HCT116 (cell line): Measurements from ENCODE around the gene PAGR1. TPM values are rescaled to one million over a fixed set of nuclear protein-coding genes. Genes with fewer than 3 reads are reported as not detected.

ENCODE experiments used
- ATAC-seq: fragments of 200-7000 bp; cut with Tn5 transposase; 2 replicates; pipeline ENCODE4 v1.9.1; 2020; ENCODE audit warnings: mild to moderate bottlenecking, moderate library complexity
- BruUV-seq: library from RNA; stranded (reverse); fragments of 400-500 nt; replicated peaks from 2 replicates; lab custom pipeline; 2021; lab: Mats Ljungman, UMichigan
- CTCF ChIA-PET: fragments of 300-600 bp; sonication (Branson Sonifier 250); formaldehyde crosslinking; loops from one replicate; lab custom pipeline; 2021; ENCODE audit warnings: antibody characterized with exemption; lab: Charles Lee
- POLR2A ChIA-PET: fragments of 300-600, 350-600 bp; sonication (Branson Sonifier 250); formaldehyde crosslinking; loops from one replicate; lab custom pipeline; 2021; ENCODE audit warnings: antibody characterized with exemption; lab: Charles Lee
- RAD21 ChIA-PET, 2 experiments: fragments of 300-600 bp; sonication (Branson Sonifier 250); formaldehyde crosslinking; loops; one replicate each; lab custom pipeline; 2023; ENCODE audit warnings: low total read pairs in 2 of 2; ENCODE audit not compliant: uncharacterized antibody in 2 of 2, unreplicated experiment in 2 of 2, low non-redundant PET in 1 of 2; lab: Charles Lee
- DNase-seq: peaks from one replicate; pipeline ENCODE4 v3.0.0-alpha.2; 2010; ENCODE audit warnings: low read depth, low spot score
- H2AFZ ChIP-seq: fragments of 200-600 bp; shearing (Covaris generic), sonication (generic); 2 replicates; pipeline ENCODE4 v1.6.1; 2017; ENCODE audit warnings: low read depth, mixed run types, mixed read lengths, antibody characterized with exemption, low read length; ENCODE audit not compliant: poor library complexity, severe bottlenecking
- H3K27ac ChIP-seq: 2 replicates; pipeline ENCODE4 v1.5.1; 2012; ENCODE audit warnings: low read depth, low read length
- H3K27me3 ChIP-seq: fragments of 200-600 bp; sonication (generic); 2 replicates; pipeline ENCODE4 v1.6.1; 2016; ENCODE audit warnings: mixed run types, low read length, mixed read lengths; ENCODE audit not compliant: insufficient read depth
- H3K36me3 ChIP-seq, 2 experiments: fragments of 200-500 bp in 1 of 2; fragments of 200-600 bp in 1 of 2; sonication (Bioruptor generic) in 1 of 2; sonication (generic) in 1 of 2; 2 replicates each; pipeline versions ENCODE4 v1.5.1 to v1.6.1; 2014 to 2016; ENCODE audit warnings: low read length in 2 of 2, inconsistent platforms in 1 of 2, mixed read lengths in 1 of 2, mixed run types in 1 of 2; ENCODE audit not compliant: insufficient read depth in 2 of 2, control insufficient read depth in 1 of 2
- H3K4me1 ChIP-seq, 2 experiments: fragments of 200-600 bp in 1 of 2; sonication (generic) in 1 of 2; 2 replicates each; pipeline versions ENCODE4 v1.5.1 to v1.6.1; 2012 to 2017; ENCODE audit warnings: low read length in 2 of 2, inconsistent platforms in 1 of 2, mild to moderate bottlenecking in 1 of 2, mixed read lengths in 1 of 2, mixed run types in 1 of 2, moderate library complexity in 1 of 2; ENCODE audit not compliant: insufficient read depth in 2 of 2, control insufficient read depth in 1 of 2
- H3K4me2 ChIP-seq: fragments of 200-600 bp; sonication (generic); 2 replicates; pipeline ENCODE4 v1.6.1; 2017; ENCODE audit warnings: mixed run types, low read length, mixed read lengths
- H3K4me3 ChIP-seq, 2 experiments: fragments of 200-600 bp in 1 of 2; sonication (generic) in 1 of 2; replicated peaks in 1 of 2; 2 replicates each; pipeline ENCODE4 v1.5.1; 2011 to 2016; ENCODE audit warnings: low read length in 2 of 2, control low read depth in 1 of 2, low read depth in 1 of 2, mild to moderate bottlenecking in 1 of 2, mixed read lengths in 1 of 2, mixed run types in 1 of 2
- H3K79me2 ChIP-seq: fragments of 200-600 bp; sonication (generic); 2 replicates; pipeline ENCODE4 v1.6.1; 2017; ENCODE audit warnings: mild to moderate bottlenecking, mixed run types, low read length, moderate library complexity, mixed read lengths; ENCODE audit not compliant: insufficient read depth
- H3K9ac ChIP-seq: fragments of 200-600 bp; sonication (generic); 2 replicates; pipeline ENCODE4 v1.6.1; 2016; ENCODE audit warnings: low read length, mixed read lengths
- H3K9me2 ChIP-seq: fragments of 200-600 bp; sonication (generic), shearing (Covaris generic); 2 replicates; pipeline ENCODE4 v1.6.1; 2017; ENCODE audit warnings: mixed run types, mild to moderate bottlenecking, moderate library complexity; ENCODE audit not compliant: insufficient read depth
- H3K9me3 ChIP-seq, 2 experiments: fragments of 200-500 bp in 1 of 2; fragments of 200-600 bp in 1 of 2; sonication (Bioruptor generic) in 1 of 2; sonication (generic) in 1 of 2; 2 replicates each; pipeline ENCODE4 v1.6.1; 2014 to 2017; ENCODE audit warnings: low read length in 2 of 2, mixed read lengths in 2 of 2, inconsistent platforms in 1 of 2, low read depth in 1 of 2, mild to moderate bottlenecking in 1 of 2, mixed run types in 1 of 2, moderate library complexity in 1 of 2; ENCODE audit not compliant: control insufficient read depth in 1 of 2, insufficient read depth in 1 of 2
- H4K20me1 ChIP-seq: fragments of 200-600 bp; sonication (generic), shearing (Covaris generic); 2 replicates; pipeline ENCODE4 v1.6.1; 2017; ENCODE audit warnings: mixed run types, mild to moderate bottlenecking, moderate library complexity; ENCODE audit not compliant: insufficient read depth
- RAD21 ChIP-seq: IDR thresholded peaks from 2 replicates; pipeline ENCODE4 v1.6.1; 2012; ENCODE audit warnings: low read depth, mild to moderate bottlenecking
- intact Hi-C: fragments of 100-400 bp; cut with micrococcal nuclease; formaldehyde crosslinking; loops from 2 replicates; pipeline ENCODE4 v1.10.0; 2022
- total RNA-seq: library from RNA; stranded (reverse); gene quantifications from one replicate; pipeline ENCODE4 v1.2.1, GENCODE V29; 2021; ENCODE audit not compliant: unreplicated experiment
- TF ChIP-seq, protein P1 (sequence below), 3 experiments: fragments of 200-600 bp in 1 of 3; sonication (generic) in 1 of 3; IDR thresholded peaks in 2 of 3; conservative IDR thresholded peaks in 1 of 3; 2 replicates each; pipeline ENCODE4 v1.5.1; 2012 to 2017; ENCODE audit warnings: low read depth in 2 of 3, low read length in 2 of 3, antibody characterized with exemption in 1 of 3, borderline replicate concordance in 1 of 3, control low read depth in 1 of 3, mild to moderate bottlenecking in 1 of 3, mixed read lengths in 1 of 3, mixed run types in 1 of 3, moderate library complexity in 1 of 3; ENCODE audit not compliant: insufficient read depth in 1 of 3
- TF ChIP-seq, protein P2 (sequence below): IDR thresholded peaks from 2 replicates; pipeline ENCODE4 v1.6.1; 2012

Gene PAGR1
- total RNA-seq, 1 experiment from 2014 or later = 28.9 TPM

DNA sequence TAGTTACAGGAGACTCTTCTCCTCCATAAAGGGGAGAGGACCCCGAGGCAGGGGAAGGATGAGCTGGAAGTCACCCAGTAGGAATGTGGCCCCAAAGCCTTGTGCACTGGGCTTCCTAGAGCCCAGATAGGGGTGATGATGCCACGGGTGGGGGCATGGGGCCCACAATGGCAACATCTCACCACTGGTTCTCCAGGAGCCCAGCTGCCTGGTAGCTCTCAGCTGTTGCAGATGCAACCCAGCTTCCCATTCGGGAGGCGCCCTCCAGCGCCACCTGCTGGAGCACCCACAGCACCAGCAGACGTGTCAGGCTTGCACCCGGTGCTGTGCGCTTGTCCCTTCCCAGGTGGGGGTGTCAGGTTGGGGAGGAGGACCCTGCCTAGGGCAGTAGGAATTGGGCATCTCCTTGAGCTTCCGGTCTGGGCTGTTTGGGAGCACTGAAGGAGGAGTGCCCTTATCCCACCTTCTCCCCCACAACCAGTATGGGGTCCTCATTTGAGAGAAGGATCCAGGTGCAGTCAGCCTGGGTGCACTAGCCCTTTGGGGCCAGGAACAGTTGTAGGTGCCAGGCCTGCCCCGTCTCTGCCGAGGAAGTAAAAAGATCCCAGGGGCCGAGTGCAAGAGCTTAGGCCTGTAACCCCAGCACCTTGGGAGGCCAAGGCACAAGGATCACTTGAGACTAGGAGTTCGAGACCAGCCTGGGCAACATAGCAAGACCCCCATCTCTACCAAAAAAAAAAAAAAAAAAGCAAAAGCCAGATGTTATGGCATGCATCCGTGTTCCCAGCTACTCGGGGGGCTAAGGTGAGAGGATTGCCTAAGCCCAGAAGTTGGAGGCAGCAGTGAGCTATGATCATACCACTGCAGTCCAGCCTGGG is 32.7 kb downstream of the PAGR1 start:
- H3K4me1 ChIP-seq = peaks cover 0 to 5% of the 10 kb centered on the region in 2 experiments; a peak in 3 of 4 replicates
- H2AFZ ChIP-seq = no peak overlapping the region
- H3K9me3 ChIP-seq = no peaks in the 10 kb centered on the region
- intact Hi-C loops = loop anchor here (1.0 kb wide), 1 partner anchor 148 kb away; no protein-coding TSS in a partner anchor
- DNase-seq = peak; percentile 44
- CTCF ChIA-PET = interaction anchor here (0.6 to 3.7 kb wide), 33 partner anchors 8 to 184 kb away, joined by 3 to 36 read pairs (median 5); partner anchors contain the start of genes CDIPT, MAZ, MVP and PAGR1
- no peak overlapping the region for H3K27ac ChIP-seq
- H3K4me2 ChIP-seq = no peak overlapping the region
- no peaks in the 10 kb centered on the region for H4K20me1 ChIP-seq
- TF ChIP-seq RAD21 = peak; percentile 93
- TF ChIP-seq, protein P1, sequence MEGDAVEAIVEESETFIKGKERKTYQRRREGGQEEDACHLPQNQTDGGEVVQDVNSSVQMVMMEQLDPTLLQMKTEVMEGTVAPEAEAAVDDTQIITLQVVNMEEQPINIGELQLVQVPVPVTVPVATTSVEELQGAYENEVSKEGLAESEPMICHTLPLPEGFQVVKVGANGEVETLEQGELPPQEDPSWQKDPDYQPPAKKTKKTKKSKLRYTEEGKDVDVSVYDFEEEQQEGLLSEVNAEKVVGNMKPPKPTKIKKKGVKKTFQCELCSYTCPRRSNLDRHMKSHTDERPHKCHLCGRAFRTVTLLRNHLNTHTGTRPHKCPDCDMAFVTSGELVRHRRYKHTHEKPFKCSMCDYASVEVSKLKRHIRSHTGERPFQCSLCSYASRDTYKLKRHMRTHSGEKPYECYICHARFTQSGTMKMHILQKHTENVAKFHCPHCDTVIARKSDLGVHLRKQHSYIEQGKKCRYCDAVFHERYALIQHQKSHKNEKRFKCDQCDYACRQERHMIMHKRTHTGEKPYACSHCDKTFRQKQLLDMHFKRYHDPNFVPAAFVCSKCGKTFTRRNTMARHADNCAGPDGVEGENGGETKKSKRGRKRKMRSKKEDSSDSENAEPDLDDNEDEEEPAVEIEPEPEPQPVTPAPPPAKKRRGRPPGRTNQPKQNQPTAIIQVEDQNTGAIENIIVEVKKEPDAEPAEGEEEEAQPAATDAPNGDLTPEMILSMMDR (IDR thresholded peaks at IDR 0.05 in 2 of 3, conservative IDR thresholded peaks at IDR 0.05 in 1 of 3; ENCODE audit: borderline replicate concordance in 1 of 3, insufficient read depth in 1 of 3, low read depth in 2 of 3, low read length in 2 of 3) = peak; percentile 84 to 97 (median 95)
- TF ChIP-seq, protein P2, sequence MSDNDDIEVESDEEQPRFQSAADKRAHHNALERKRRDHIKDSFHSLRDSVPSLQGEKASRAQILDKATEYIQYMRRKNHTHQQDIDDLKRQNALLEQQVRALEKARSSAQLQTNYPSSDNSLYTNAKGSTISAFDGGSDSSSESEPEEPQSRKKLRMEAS = no peak
- TF ChIP-seq, all 23 proteins: peak for 2
- peak; percentile 93 for ATAC-seq
- no TSS peak for BruUV-seq
- ChIA-PET POLR2A (interaction anchor here (1.3 to 1.9 kb wide), 3 partner anchors 10 to 28 kb away, joined by 5 to 14 read pairs (median 6); partner anchors contain the start of gene MVP), RAD21 (interaction anchor here (0.8 to 1.6 kb wide), 7 partner anchors 29 to 183 kb away, joined by 3 to 8 read pairs (median 4); partner anchors contain the start of genes PAGR1 (in 2 of the 2) and MVP (in 1 of the 2))
- Histone ChIP-seq H3K79me2 (no peaks in the 10 kb centered on the region), H3K36me3 (peaks cover 0 to 2% of the 10 kb centered on the region in 2 experiments; a peak in 2 of 4 replicates), H3K4me3 (no peak overlapping the region), H3K27me3 (no peaks in the 10 kb centered on the region), H3K9ac (no peak overlapping the region), H3K9me2 (no peaks in the 10 kb centered on the region)
